D721Med (cell line): ENCODE data around the gene FILIP1L.

Experiments used
- DNase-seq: peaks from one replicate; pipeline ENCODE4 v3.0.0; 2011; ENCODE audit warnings: low spot score; ENCODE audit not compliant: insufficient read length
- FAIRE-seq: peaks from 2 replicates; lab custom pipeline; 2011; peaks lifted over from hg19 to GRCh38; lab: Jason Lieb, UNC
- CTCF ChIP-seq: IDR thresholded peaks from 2 replicates; pipeline ENCODE4 v1.5.1; 2012; ENCODE audit warnings: mild to moderate bottlenecking, control low read depth; ENCODE audit not compliant: insufficient read depth; ENCODE audit errors: missing control alignments

FILIP1L gene

GRCh38 chr3:99970198-99970597 is 144.1 kb downstream of the FILIP1L start:
- no peak for TF ChIP-seq CTCF
- FAIRE-seq (no peak), DNase-seq (no peak)

GRCh38 chr3:99969136-99969535 is 145.2 kb downstream of the FILIP1L start:
- FAIRE-seq (no peak), DNase-seq (no peak)
- no peak for TF ChIP-seq CTCF

- DNase-seq (no peak), FAIRE-seq (no peak)
- TF ChIP-seq CTCF = no peak
These were observed 146.5 kb downstream of the FILIP1L start for GRCh38 chr3:99967796-99968195.

GRCh38 chr3:99966662-99967416 is 147.5 kb downstream of the FILIP1L start:
- FAIRE-seq (no peak), DNase-seq (no peak)
- TF ChIP-seq CTCF = no peak

- TF ChIP-seq CTCF = no peak
- DNase-seq (no peak), FAIRE-seq (no peak)
These were observed 148.5 kb downstream of the FILIP1L start for GRCh38 chr3:99965681-99966408.

- no peak for TF ChIP-seq CTCF
- DNase-seq (no peak), FAIRE-seq (no peak)
These were observed 149.2 kb downstream of the FILIP1L start for GRCh38 chr3:99965077-99965476.

- FAIRE-seq (no peak), DNase-seq (no peak)
- TF ChIP-seq CTCF = no peak
These were observed 151.6 kb downstream of the FILIP1L start for GRCh38 chr3:99962703-99963102.
